ENCODE measurements around the gene PSMF1. TPM values are rescaled to one million over a fixed set of nuclear protein-coding genes. Genes with fewer than 3 reads are reported as not detected.

The PSMF1 gene
- total RNA-seq, 1 donor from 2014 or later: 17.2 TPM

GRCh38 chr20:1173698-1174097, 55.3 kb downstream of the PSMF1 start:
- Histone ChIP-seq H3K4me1 (ENCODE audit: control insufficient read depth in 3 of 3, insufficient read depth in 3 of 3, low read length in 3 of 3) (no peaks in the 10 kb centered on the region), H3K9me3 (ENCODE audit: control insufficient read depth in 3 of 3, low read length in 3 of 3) (no peaks in the 10 kb centered on the region), H3K36me3 (ENCODE audit: control insufficient read depth in 3 of 3, insufficient read depth in 3 of 3, low read length in 3 of 3) (peaks cover 43 to 55% (median 53%) of the 10 kb centered on the region in 3 donors)

GRCh38 chr20:1174787-1175186, 56.4 kb downstream of the PSMF1 start:
- no peak overlapping the region for H3K27ac ChIP-seq (ENCODE audit: low read depth, low read length)
- H3K36me3 ChIP-seq (ENCODE audit: control insufficient read depth in 3 of 3, insufficient read depth in 3 of 3, low read length in 3 of 3): peaks cover 32 to 44% (median 42%) of the 10 kb centered on the region in 3 donors
- H3K9ac ChIP-seq (ENCODE audit: low read depth in 1 of 3, low read length in 3 of 3): no peak overlapping the region
- no peak overlapping the region for H3K4me3 ChIP-seq (ENCODE audit: low read length in 3 of 3)
- no peaks in the 10 kb centered on the region for H3K4me1 ChIP-seq (ENCODE audit: control insufficient read depth in 3 of 3, insufficient read depth in 3 of 3, low read length in 3 of 3)
- no peaks in the 10 kb centered on the region for H3K9me3 ChIP-seq (ENCODE audit: control insufficient read depth in 3 of 3, low read length in 3 of 3)
- H3K27me3 ChIP-seq (ENCODE audit: control insufficient read depth in 3 of 3, insufficient read depth in 3 of 3, low read length in 3 of 3): no peaks in the 10 kb centered on the region

More at GRCh38 chr20:1173698-1174097, 55.3 kb downstream of the PSMF1 start:
- Histone ChIP-seq H3K27me3 (ENCODE audit: control insufficient read depth in 3 of 3, insufficient read depth in 3 of 3, low read length in 3 of 3) (no peaks in the 10 kb centered on the region), H3K9ac (ENCODE audit: low read depth in 1 of 3, low read length in 3 of 3) (no peak overlapping the region), H3K27ac (ENCODE audit: low read depth, low read length) (no peak overlapping the region), H3K4me3 (ENCODE audit: low read length in 3 of 3) (no peak overlapping the region)

GRCh38 chr20:1177680-1178079, 59.3 kb downstream of the PSMF1 start:
- H3K27ac ChIP-seq (ENCODE audit: low read depth, low read length): no peak overlapping the region
- H3K9me3 ChIP-seq (ENCODE audit: control insufficient read depth in 3 of 3, low read length in 3 of 3): no peaks in the 10 kb centered on the region
- no peak overlapping the region for H3K9ac ChIP-seq (ENCODE audit: low read depth in 1 of 3, low read length in 3 of 3)
- peaks cover 0 to 4% (median 0%) of the 10 kb centered on the region in 3 donors for H3K27me3 ChIP-seq (ENCODE audit: control insufficient read depth in 3 of 3, insufficient read depth in 3 of 3, low read length in 3 of 3)
- no peak overlapping the region for H3K4me3 ChIP-seq (ENCODE audit: low read length in 3 of 3)
- peaks cover 0 to 3% (median 0%) of the 10 kb centered on the region in 3 donors for H3K4me1 ChIP-seq (ENCODE audit: control insufficient read depth in 3 of 3, insufficient read depth in 3 of 3, low read length in 3 of 3)
- H3K36me3 ChIP-seq (ENCODE audit: control insufficient read depth in 3 of 3, insufficient read depth in 3 of 3, low read length in 3 of 3): peaks cover 12 to 25% (median 21%) of the 10 kb centered on the region in 3 donors

GRCh38 chr20:1178103-1178502, 59.7 kb downstream of the PSMF1 start:
- peaks cover 0 to 8% (median 0%) of the 10 kb centered on the region in 3 donors for H3K27me3 ChIP-seq (ENCODE audit: control insufficient read depth in 3 of 3, insufficient read depth in 3 of 3, low read length in 3 of 3)
- peaks cover 0 to 3% (median 0%) of the 10 kb centered on the region in 3 donors for H3K4me1 ChIP-seq (ENCODE audit: control insufficient read depth in 3 of 3, insufficient read depth in 3 of 3, low read length in 3 of 3)
- peaks cover 9 to 21% (median 21%) of the 10 kb centered on the region in 3 donors for H3K36me3 ChIP-seq (ENCODE audit: control insufficient read depth in 3 of 3, insufficient read depth in 3 of 3, low read length in 3 of 3)
- H3K27ac ChIP-seq (ENCODE audit: low read depth, low read length): no peak overlapping the region
- no peaks in the 10 kb centered on the region for H3K9me3 ChIP-seq (ENCODE audit: control insufficient read depth in 3 of 3, low read length in 3 of 3)
- H3K4me3 ChIP-seq (ENCODE audit: low read length in 3 of 3): no peak overlapping the region
- no peak overlapping the region for H3K9ac ChIP-seq (ENCODE audit: low read depth in 1 of 3, low read length in 3 of 3)

DNA sequence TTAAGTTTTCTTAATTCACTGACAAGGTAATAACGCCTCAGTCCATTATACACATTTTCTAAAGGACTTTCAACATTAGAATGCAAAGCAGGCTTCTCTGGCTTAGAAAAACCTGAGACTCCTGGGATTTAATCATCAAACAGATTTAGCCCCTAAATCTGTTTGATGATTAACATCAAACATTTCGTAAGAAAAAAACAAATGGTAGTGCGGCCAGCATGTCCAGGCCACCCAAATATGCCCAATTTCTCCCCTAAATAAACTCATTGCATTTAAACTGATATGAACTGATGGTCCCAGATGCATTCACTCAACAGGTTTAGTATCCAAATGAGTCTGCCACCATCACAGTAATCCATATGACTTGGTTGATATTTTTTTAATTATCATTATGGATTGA, 60.2 kb downstream of the PSMF1 start:
- Histone ChIP-seq H3K36me3 (ENCODE audit: control insufficient read depth in 3 of 3, insufficient read depth in 3 of 3, low read length in 3 of 3) (peaks cover 7 to 21% (median 19%) of the 10 kb centered on the region in 3 donors), H3K4me1 (ENCODE audit: control insufficient read depth in 3 of 3, insufficient read depth in 3 of 3, low read length in 3 of 3) (peaks cover 0 to 3% (median 0%) of the 10 kb centered on the region in 3 donors), H3K9me3 (ENCODE audit: control insufficient read depth in 3 of 3, low read length in 3 of 3) (no peaks in the 10 kb centered on the region), H3K27me3 (ENCODE audit: control insufficient read depth in 3 of 3, insufficient read depth in 3 of 3, low read length in 3 of 3) (peaks cover 0 to 10% (median 1%) of the 10 kb centered on the region in 3 donors), H3K27ac (ENCODE audit: low read depth, low read length) (no peak overlapping the region), H3K4me3 (ENCODE audit: low read length in 3 of 3) (no peak overlapping the region), H3K9ac (ENCODE audit: low read depth in 1 of 3, low read length in 3 of 3) (no peak overlapping the region)

DNA sequence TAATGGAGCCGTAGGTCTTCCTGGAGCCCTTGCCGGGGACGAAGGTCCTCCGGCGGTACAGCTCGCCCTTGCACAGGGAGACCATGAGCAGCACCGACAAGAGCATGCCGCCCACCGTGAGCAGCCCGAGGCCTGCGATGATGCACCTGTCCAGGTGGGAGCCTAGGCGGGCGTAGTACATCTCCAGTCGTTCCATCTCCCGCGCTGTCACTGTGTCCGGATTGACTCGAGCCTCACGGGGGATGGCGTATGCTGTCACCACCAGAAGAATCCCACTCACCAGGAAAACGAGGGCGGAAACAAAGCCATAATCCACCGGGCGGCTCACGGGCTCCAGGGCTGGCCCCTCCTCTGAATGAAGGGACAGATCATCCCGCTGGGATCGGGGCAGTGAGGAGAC, 62.5 kb downstream of the PSMF1 start:
- H3K27me3 ChIP-seq (ENCODE audit: control insufficient read depth in 3 of 3, insufficient read depth in 3 of 3, low read length in 3 of 3): peaks cover 10 to 25% (median 15%) of the 10 kb centered on the region in 3 donors
- no peak overlapping the region for H3K27ac ChIP-seq (ENCODE audit: low read depth, low read length)
- H3K4me3 ChIP-seq (ENCODE audit: low read length in 3 of 3): no peak overlapping the region
- no peak overlapping the region for H3K9ac ChIP-seq (ENCODE audit: low read depth in 1 of 3, low read length in 3 of 3)
- H3K4me1 ChIP-seq (ENCODE audit: control insufficient read depth in 3 of 3, insufficient read depth in 3 of 3, low read length in 3 of 3): peaks cover 0 to 11% (median 4%) of the 10 kb centered on the region in 3 donors
- no peaks in the 10 kb centered on the region for H3K9me3 ChIP-seq (ENCODE audit: control insufficient read depth in 3 of 3, low read length in 3 of 3)
- H3K36me3 ChIP-seq (ENCODE audit: control insufficient read depth in 3 of 3, insufficient read depth in 3 of 3, low read length in 3 of 3): peaks cover 6 to 8% (median 7%) of the 10 kb centered on the region in 3 donors

- Histone ChIP-seq H3K9me3 (ENCODE audit: control insufficient read depth in 3 of 3, low read length in 3 of 3) (no peaks in the 10 kb centered on the region), H3K4me1 (ENCODE audit: control insufficient read depth in 3 of 3, insufficient read depth in 3 of 3, low read length in 3 of 3) (peaks cover 5 to 11% (median 8%) of the 10 kb centered on the region in 3 donors), H3K9ac (ENCODE audit: low read depth in 1 of 3, low read length in 3 of 3) (no peak overlapping the region), H3K36me3 (ENCODE audit: control insufficient read depth in 3 of 3, insufficient read depth in 3 of 3, low read length in 3 of 3) (peaks cover 0 to 3% (median 2%) of the 10 kb centered on the region in 3 donors), H3K27ac (ENCODE audit: low read depth, low read length) (no peak overlapping the region), H3K4me3 (ENCODE audit: low read length in 3 of 3) (no peak overlapping the region), H3K27me3 (ENCODE audit: control insufficient read depth in 3 of 3, insufficient read depth in 3 of 3, low read length in 3 of 3) (peaks cover 15 to 30% (median 23%) of the 10 kb centered on the region in 3 donors)
Measured at GRCh38 chr20:1182106-1182505, 63.7 kb downstream of the PSMF1 start.

DNA sequence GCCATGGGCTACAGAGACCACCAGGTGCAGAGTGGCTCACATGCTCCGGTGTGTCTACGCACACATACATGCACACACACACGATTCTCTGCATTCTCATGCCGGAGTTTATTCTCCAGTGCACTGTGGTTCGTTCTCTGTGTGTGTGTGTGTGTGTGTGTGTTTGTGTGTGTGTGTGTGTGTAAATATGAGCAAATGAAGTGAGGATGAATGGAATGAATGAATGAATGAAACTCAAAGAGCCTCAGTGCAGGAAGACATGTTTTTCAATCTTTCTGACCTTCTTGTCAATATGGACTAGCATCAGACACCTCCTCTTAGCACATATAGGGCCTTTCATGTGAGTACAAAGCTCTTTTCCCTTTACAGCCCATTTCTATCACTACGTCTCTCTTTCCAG, 64.8 kb downstream of the PSMF1 start:
- Histone ChIP-seq H3K9me3 (ENCODE audit: control insufficient read depth in 3 of 3, low read length in 3 of 3) (no peaks in the 10 kb centered on the region), H3K4me1 (ENCODE audit: control insufficient read depth in 3 of 3, insufficient read depth in 3 of 3, low read length in 3 of 3) (peaks cover 5 to 12% (median 11%) of the 10 kb centered on the region in 3 donors), H3K9ac (ENCODE audit: low read depth in 1 of 3, low read length in 3 of 3) (no peak overlapping the region), H3K4me3 (ENCODE audit: low read length in 3 of 3) (no peak overlapping the region), H3K27me3 (ENCODE audit: control insufficient read depth in 3 of 3, insufficient read depth in 3 of 3, low read length in 3 of 3) (peaks cover 15 to 30% (median 23%) of the 10 kb centered on the region in 3 donors), H3K27ac (ENCODE audit: low read depth, low read length) (no peak overlapping the region), H3K36me3 (ENCODE audit: control insufficient read depth in 3 of 3, insufficient read depth in 3 of 3, low read length in 3 of 3) (peaks cover 0 to 2% (median 0%) of the 10 kb centered on the region in 3 donors)

- no peak overlapping the region for H3K27ac ChIP-seq (ENCODE audit: low read depth, low read length)
- H3K27me3 ChIP-seq (ENCODE audit: control insufficient read depth in 3 of 3, insufficient read depth in 3 of 3, low read length in 3 of 3): peaks cover 15 to 30% (median 23%) of the 10 kb centered on the region in 3 donors
- H3K36me3 ChIP-seq (ENCODE audit: control insufficient read depth in 3 of 3, insufficient read depth in 3 of 3, low read length in 3 of 3): peaks cover 0 to 2% (median 0%) of the 10 kb centered on the region in 3 donors
- H3K4me3 ChIP-seq (ENCODE audit: low read length in 3 of 3): peak overlapping the region; percentile 30 to 45 (median 32)
- H3K9me3 ChIP-seq (ENCODE audit: control insufficient read depth in 3 of 3, low read length in 3 of 3): no peaks in the 10 kb centered on the region
- H3K9ac ChIP-seq (ENCODE audit: low read depth in 1 of 3, low read length in 3 of 3): peak overlapping the region in 2 of 3 donors; percentile 33 to 40
- H3K4me1 ChIP-seq (ENCODE audit: control insufficient read depth in 3 of 3, insufficient read depth in 3 of 3, low read length in 3 of 3): peaks cover 5 to 14% (median 11%) of the 10 kb centered on the region in 3 donors
Measured at GRCh38 chr20:1184260-1184637, 65.8 kb downstream of the PSMF1 start.

DNA sequence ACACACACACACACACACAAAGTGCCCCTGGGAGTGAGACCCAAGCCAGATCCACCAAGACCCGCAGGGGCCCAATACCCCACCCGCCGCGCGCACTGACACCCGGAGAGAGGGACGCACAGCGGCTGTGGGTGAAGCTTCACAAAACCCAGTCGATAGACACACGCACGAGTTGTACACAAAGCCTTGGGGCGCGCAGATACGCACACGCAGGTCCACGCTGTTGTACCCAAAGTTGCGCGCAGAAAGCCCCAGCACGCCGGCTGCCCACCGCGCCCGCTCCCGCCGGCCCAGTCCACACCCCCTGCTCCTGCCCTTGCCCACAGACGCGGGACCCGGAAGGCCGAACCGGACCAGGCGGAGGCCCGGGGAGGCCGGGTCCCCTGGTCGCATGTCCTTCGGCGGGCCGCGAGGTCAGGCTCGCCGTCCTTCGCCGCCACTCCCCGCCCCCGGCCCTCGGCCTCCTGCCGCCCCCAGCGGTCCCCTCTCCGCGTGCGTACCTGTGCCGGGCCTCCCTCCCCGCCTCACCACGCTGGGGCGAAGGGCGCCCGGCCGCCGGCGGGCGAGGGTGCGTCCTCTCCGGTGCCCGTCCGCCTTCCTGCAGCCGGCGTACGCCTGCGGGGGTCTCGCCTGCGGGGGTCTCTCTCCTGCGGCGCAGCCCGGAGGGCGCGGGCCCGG, 66.4 kb downstream of the PSMF1 start, which contains the start of gene TMEM74B:
TSS of gene TMEM74B (minus strand) at position 344 of the 678 bp plus-strand sequence. CDS start 1,180 bp downstream, outside the sequence.
- H3K4me3 ChIP-seq (ENCODE audit: low read length in 3 of 3): peak within 1 kb of the TSS; percentile 30 to 45 (median 40)
- H3K9ac ChIP-seq (ENCODE audit: low read depth in 1 of 3, low read length in 3 of 3): peak within 1 kb of the TSS in 2 of 3 donors; percentile 33 to 40
- H3K27me3 ChIP-seq (ENCODE audit: control insufficient read depth in 3 of 3, insufficient read depth in 3 of 3, low read length in 3 of 3): peaks cover 15 to 30% (median 23%) of the 10 kb centered on the region in 3 donors
- no peak within 1 kb of the TSS for H3K27ac ChIP-seq (ENCODE audit: low read depth, low read length)
- peaks cover 0 to 2% (median 0%) of the 10 kb centered on the region in 3 donors for H3K36me3 ChIP-seq (ENCODE audit: control insufficient read depth in 3 of 3, insufficient read depth in 3 of 3, low read length in 3 of 3)
- H3K4me1 ChIP-seq (ENCODE audit: control insufficient read depth in 3 of 3, insufficient read depth in 3 of 3, low read length in 3 of 3): peaks cover 5 to 14% (median 11%) of the 10 kb centered on the region in 3 donors
- no peaks in the 10 kb centered on the region for H3K9me3 ChIP-seq (ENCODE audit: control insufficient read depth in 3 of 3, low read length in 3 of 3)

Data from skeletal muscle tissue (tissue), 4 donors.